ENCODE results near the gene CPXM1. TPM values are rescaled to one million over a fixed set of nuclear protein-coding genes. Genes with fewer than 3 reads are reported as not detected.

Gene CPXM1
- total RNA-seq, 1 experiment from 2014 or later: not detected

DNA sequence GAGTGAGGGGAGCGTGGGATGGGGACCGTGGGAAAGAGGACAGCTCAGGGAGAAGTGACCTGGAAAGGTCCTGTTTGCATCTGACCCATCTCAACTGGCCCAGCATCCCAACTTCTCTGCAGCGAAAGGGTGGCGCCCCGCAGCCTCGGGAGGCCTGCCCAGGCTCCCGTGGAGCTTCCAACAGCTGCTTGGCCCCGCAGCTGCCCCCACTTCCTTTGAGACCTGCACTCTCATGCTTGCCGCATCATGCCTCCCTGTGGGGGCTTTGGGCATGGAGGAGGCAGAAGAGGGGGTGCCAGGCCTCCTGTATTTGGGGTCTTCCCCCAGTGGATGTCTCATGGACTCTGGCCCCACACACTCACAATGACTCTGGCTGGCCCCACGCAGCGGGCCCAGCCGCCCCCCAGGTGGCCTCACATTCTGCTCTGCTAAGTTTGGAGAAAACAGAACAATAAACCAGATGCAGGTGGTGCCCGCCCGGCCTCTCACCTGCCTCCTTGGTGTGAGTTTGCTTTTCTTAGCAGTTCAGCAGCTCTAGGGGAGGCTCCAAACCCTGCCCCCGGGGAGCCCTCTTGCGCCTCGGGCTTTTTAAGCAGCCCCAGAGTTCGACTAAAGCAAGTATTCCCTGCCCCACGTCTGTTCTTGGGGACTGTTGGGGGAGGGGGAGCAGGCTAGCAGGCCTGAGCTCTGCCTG is 40.7 kb downstream of the CPXM1 start:
- POLR2A ChIA-PET: no interaction called here
- Mint-ChIP-seq H3K9me3 (ENCODE audit: unreplicated experiment) (no peaks in the 10 kb centered on the region), H3K4me3 (ENCODE audit: unreplicated experiment) (no peak overlapping the region), H3K27me3 (ENCODE audit: insufficient read depth, unreplicated experiment) (peaks cover 9% of the 10 kb centered on the region), H3K4me1 (ENCODE audit: low read depth, unreplicated experiment) (no peaks in the 10 kb centered on the region), H3K27ac (ENCODE audit: unreplicated experiment) (no peak overlapping the region), H3K36me3 (ENCODE audit: insufficient read depth, unreplicated experiment) (no peaks in the 10 kb centered on the region)
- Histone ChIP-seq H3K9me3 (no peaks in the 10 kb centered on the region), H3K4me3 (ENCODE audit: low read depth, low read length) (no peak overlapping the region), H3K36me3 (ENCODE audit: control insufficient read depth, insufficient read depth, low read length) (no peaks in the 10 kb centered on the region), H3K27me3 (replicated peaks; ENCODE audit: control insufficient read depth, insufficient read depth, low read length) (no peaks in the 10 kb centered on the region), H3K4me1 (no peaks in the 10 kb centered on the region)
- CTCF ChIA-PET: no interaction called here
- DNase-seq: no peak
- intact Hi-C loops (cut with micrococcal nuclease; ENCODE audit: unreplicated experiment): no loop called here
- TF ChIP-seq, protein P1, sequence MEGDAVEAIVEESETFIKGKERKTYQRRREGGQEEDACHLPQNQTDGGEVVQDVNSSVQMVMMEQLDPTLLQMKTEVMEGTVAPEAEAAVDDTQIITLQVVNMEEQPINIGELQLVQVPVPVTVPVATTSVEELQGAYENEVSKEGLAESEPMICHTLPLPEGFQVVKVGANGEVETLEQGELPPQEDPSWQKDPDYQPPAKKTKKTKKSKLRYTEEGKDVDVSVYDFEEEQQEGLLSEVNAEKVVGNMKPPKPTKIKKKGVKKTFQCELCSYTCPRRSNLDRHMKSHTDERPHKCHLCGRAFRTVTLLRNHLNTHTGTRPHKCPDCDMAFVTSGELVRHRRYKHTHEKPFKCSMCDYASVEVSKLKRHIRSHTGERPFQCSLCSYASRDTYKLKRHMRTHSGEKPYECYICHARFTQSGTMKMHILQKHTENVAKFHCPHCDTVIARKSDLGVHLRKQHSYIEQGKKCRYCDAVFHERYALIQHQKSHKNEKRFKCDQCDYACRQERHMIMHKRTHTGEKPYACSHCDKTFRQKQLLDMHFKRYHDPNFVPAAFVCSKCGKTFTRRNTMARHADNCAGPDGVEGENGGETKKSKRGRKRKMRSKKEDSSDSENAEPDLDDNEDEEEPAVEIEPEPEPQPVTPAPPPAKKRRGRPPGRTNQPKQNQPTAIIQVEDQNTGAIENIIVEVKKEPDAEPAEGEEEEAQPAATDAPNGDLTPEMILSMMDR (IDR thresholded peaks at IDR 0.05; ENCODE audit: insufficient read depth in 1 of 2, low read depth in 1 of 2, low read length in 1 of 2, severe bottlenecking in 1 of 2, unreplicated experiment in 1 of 2): no peak
- no TSS peak for BruUV-seq (replicated peaks)

DNA sequence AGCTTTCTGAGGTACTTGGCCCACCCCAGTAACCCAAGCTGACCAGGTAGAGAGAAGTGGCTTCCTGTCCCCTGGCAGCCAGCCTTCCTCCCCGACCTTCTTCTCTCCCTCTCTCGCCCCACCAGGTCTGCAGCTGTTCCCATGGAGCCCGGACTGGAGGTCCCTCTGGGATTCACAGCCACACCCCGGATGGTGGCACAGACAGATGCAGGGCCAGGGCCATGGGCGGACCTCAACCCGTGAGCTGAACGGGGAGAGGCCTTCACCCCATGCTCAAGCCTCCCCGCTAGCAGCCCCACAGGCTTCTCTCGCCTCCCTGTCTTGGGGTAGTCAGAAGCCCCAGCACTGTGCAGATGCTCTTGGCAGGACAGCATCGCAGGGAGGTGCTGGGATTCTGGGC is 41.3 kb downstream of the CPXM1 start:
- peaks cover 9% of the 10 kb centered on the region for H3K27me3 Mint-ChIP-seq (ENCODE audit: insufficient read depth, unreplicated experiment)
- H3K4me1 Mint-ChIP-seq (ENCODE audit: low read depth, unreplicated experiment): no peaks in the 10 kb centered on the region
- H3K27ac Mint-ChIP-seq (ENCODE audit: unreplicated experiment): no peak overlapping the region
- no peaks in the 10 kb centered on the region for H3K9me3 ChIP-seq
- no peak overlapping the region for H3K4me3 ChIP-seq (ENCODE audit: low read depth, low read length)
- H3K27me3 ChIP-seq (replicated peaks; ENCODE audit: control insufficient read depth, insufficient read depth, low read length): no peaks in the 10 kb centered on the region
- H3K4me3 Mint-ChIP-seq (ENCODE audit: unreplicated experiment): no peak overlapping the region
- H3K9me3 Mint-ChIP-seq (ENCODE audit: unreplicated experiment): no peaks in the 10 kb centered on the region
- CTCF ChIA-PET: no interaction called here
- H3K4me1 ChIP-seq: no peaks in the 10 kb centered on the region
- POLR2A ChIA-PET: no interaction called here
- H3K36me3 Mint-ChIP-seq (ENCODE audit: insufficient read depth, unreplicated experiment): no peaks in the 10 kb centered on the region
- no peak for DNase-seq
- TF ChIP-seq, protein P1 (IDR thresholded peaks at IDR 0.05; ENCODE audit: insufficient read depth in 1 of 2, low read depth in 1 of 2, low read length in 1 of 2, severe bottlenecking in 1 of 2, unreplicated experiment in 1 of 2): no peak
- no peaks in the 10 kb centered on the region for H3K36me3 ChIP-seq (ENCODE audit: control insufficient read depth, insufficient read depth, low read length)
- intact Hi-C loops (cut with micrococcal nuclease; ENCODE audit: unreplicated experiment): no loop called here
- BruUV-seq (replicated peaks): no TSS peak

DNA sequence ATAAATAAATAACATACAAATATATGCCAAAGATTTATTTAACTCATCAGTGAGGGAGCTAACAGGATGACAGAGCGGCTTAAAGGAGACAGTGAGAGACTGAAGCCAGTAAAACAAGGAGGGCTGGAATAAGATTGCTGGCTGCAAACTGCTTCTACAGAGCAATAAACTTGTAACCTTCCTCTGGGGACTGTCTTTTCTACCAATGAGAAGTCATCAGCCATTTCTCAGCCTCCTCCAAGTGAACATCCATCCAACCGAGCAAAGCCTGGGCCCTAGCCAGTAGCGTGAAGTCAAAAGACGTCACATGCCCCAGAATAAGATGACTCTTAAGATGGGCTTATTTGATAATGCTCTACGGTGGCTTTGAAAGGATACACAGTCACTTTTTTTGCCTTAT is 42.5 kb downstream of the CPXM1 start:
- Mint-ChIP-seq H3K4me1 (ENCODE audit: low read depth, unreplicated experiment) (peaks cover 6% of the 10 kb centered on the region), H3K27me3 (ENCODE audit: insufficient read depth, unreplicated experiment) (peaks cover 7% of the 10 kb centered on the region), H3K36me3 (ENCODE audit: insufficient read depth, unreplicated experiment) (no peaks in the 10 kb centered on the region), H3K27ac (ENCODE audit: unreplicated experiment) (no peak overlapping the region), H3K9me3 (ENCODE audit: unreplicated experiment) (no peaks in the 10 kb centered on the region), H3K4me3 (ENCODE audit: unreplicated experiment) (no peak overlapping the region)
- ChIA-PET CTCF (interaction anchor here (1.2 kb wide), 1 partner anchor 243 kb away, joined by 7 read pairs; no protein-coding TSS in a partner anchor), POLR2A (interaction anchor here (0.6 kb wide), 1 partner anchor 80 kb away, joined by 6 read pairs; no protein-coding TSS in a partner anchor)
- TF ChIP-seq, protein P1 (IDR thresholded peaks at IDR 0.05; ENCODE audit: insufficient read depth in 1 of 2, low read depth in 1 of 2, low read length in 1 of 2, severe bottlenecking in 1 of 2, unreplicated experiment in 1 of 2): no peak
- H3K4me1 ChIP-seq: peaks cover 2% of the 10 kb centered on the region; the same call in 1 of the 2 replicates
- no peaks in the 10 kb centered on the region; the same call in 1 of the 2 replicates for H3K27me3 ChIP-seq (replicated peaks; ENCODE audit: control insufficient read depth, insufficient read depth, low read length)
- H3K4me3 ChIP-seq (ENCODE audit: low read depth, low read length): no peak overlapping the region
- no peaks in the 10 kb centered on the region for H3K36me3 ChIP-seq (ENCODE audit: control insufficient read depth, insufficient read depth, low read length)
- H3K9me3 ChIP-seq: no peaks in the 10 kb centered on the region
- BruUV-seq (replicated peaks): no TSS peak
- intact Hi-C loops (cut with micrococcal nuclease; ENCODE audit: unreplicated experiment): no loop called here
- no peak for DNase-seq

Data from Caco-2 (cell line).